Adrenal gland (tissue), 12 donors: ENCODE measurements around the gene FAM184B. TPM values are rescaled to one million over a fixed set of nuclear protein-coding genes. Genes with fewer than 3 reads are reported as not detected.
A peak's percentile ranks its signal among the peaks of the same experiment; 100 is the strongest.

Experiments used
- DNase-seq, 7 donors: peaks; one replicate each; pipeline ENCODE4 v3.0.0-alpha.2; 2019 to 2020
- H3K27ac ChIP-seq, 5 donors: fragments of 200-600 bp; sonication (generic) in 4 of 5; 1 replicate in 3 of 5; 2 replicates in 2 of 5; pipeline versions ENCODE4 v1.5.1 to v1.8.0; 2016 to 2020; ENCODE audit warnings: mild to moderate bottlenecking in 1 of 5
- H3K27me3 ChIP-seq: fragments of 200-600 bp; 2 replicates; pipeline ENCODE4 v1.8.0; 2021
- H3K36me3 ChIP-seq, 2 donors: fragments of 200-600 bp; replicated peaks in 1 of 2; 1 replicate in 1 of 2; 2 replicates in 1 of 2; pipeline versions ENCODE4 v1.5.1 to v1.8.0; 2018 to 2022
- H3K4me1 ChIP-seq, 2 donors: fragments of 200-600 bp; replicated peaks in 1 of 2; 1 replicate in 1 of 2; 2 replicates in 1 of 2; pipeline versions ENCODE4 v1.5.1 to v1.8.0; 2018 to 2021
- H3K4me3 ChIP-seq, 4 donors: fragments of 200-600 bp; sonication (generic) in 3 of 4; one replicate each; pipeline ENCODE4 v1.5.1; 2016 to 2018
- H3K9me3 ChIP-seq, 3 donors: fragments of 200-600 bp; sonication (generic) in 1 of 3; replicated peaks in 1 of 3; 1 replicate in 2 of 3; 2 replicates in 1 of 3; pipeline versions ENCODE4 v1.5.1 to v1.8.0; 2016 to 2021
- POLR2A ChIP-seq, 2 donors: fragments of 450-650 bp; IDR thresholded peaks; one replicate each; pipeline ENCODE4 v1.6.1; 2017; ENCODE audit warnings: antibody characterized with exemption in 2 of 2, mild to moderate bottlenecking in 2 of 2, moderate library complexity in 1 of 2
- WGBS, 4 donors: extraction: QIAGEN DNeasy Blood & Tissue Kit in 2 of 4; methylation state at CpG; one replicate each; pipeline versions ENCODE4 v1.1.5 to v1.1.7; 2013 to 2017; 5-methylcytosine and 5-hydroxymethylcytosine counted together
- intact Hi-C, 2 donors: fragments of 100-400 bp; cut with DNase I; formaldehyde crosslinking; loops; one replicate each; pipeline versions ENCODE4 v1.14.1 to v1.15.0; 2022 to 2023
- polyA plus RNA-seq, 3 donors: library from polyadenylated mRNA; stranded (reverse); fragments of 200-250 nt in 2 of 3; fragments of 350-450 nt in 1 of 3; fragmentation: Illumina TruSeq in 1 of 3; extraction: RNeasy Lipid Tissue Mini Kit (QIAGEN cat#74804) in 1 of 3; gene quantifications; one replicate each; pipeline ENCODE4 v1.2.3, GENCODE V29; 2013 to 2014
- total RNA-seq, 9 donors: library from RNA; depleted of rRNA in 4 of 9; stranded (reverse); fragments of >200 nt in 4 of 9; fragments of 120-200 nt in 1 of 9; fragmentation: NEBNext Ultra II Directional in 1 of 9; extraction: Animal tissue kit (Norgen Biotek cat#: 25700) in 1 of 9; gene quantifications; one replicate each; pipeline versions ENCODE4 v1.1.0 to v1.2.4, GENCODE V29; 2013 to 2023
- TF ChIP-seq, protein P1 (sequence below), 6 experiments: fragments of 450-650 bp in 4 of 6; fragments of 200-600 bp in 2 of 6; sonication (generic) in 1 of 6; IDR thresholded peaks; 1 replicate in 5 of 6; 2 replicates in 1 of 6; pipeline versions ENCODE4 v1.5.1 to v1.8.0; 2016 to 2021; ENCODE audit warnings: antibody characterized with exemption in 6 of 6, mild to moderate bottlenecking in 2 of 6, moderate library complexity in 1 of 6
- donor health status: healthy with polysubstance abuse.
- donor health status: Bipolar disorder and iron deficiency.
- donor health status: DM: yes; HTN: yes; CAD: no.
- donor health status: DM: no; HTN: no; CAD: no.
- donor health status: DM: no; HTN: no; CAD: no.
- donor health status: DM: yes; HTN: yes; CAD: no.

The FAM184B gene
- total and polyA plus RNA-seq, 12 donors: under 0.01 to 0.17 (median 0.08) TPM; not detected in 5

GRCh38 chr4:17787315-17787714 is 5.9 kb upstream of the FAM184B start:
- no peaks in the 10 kb centered on the region for H3K36me3 ChIP-seq
- TF ChIP-seq, protein P1, sequence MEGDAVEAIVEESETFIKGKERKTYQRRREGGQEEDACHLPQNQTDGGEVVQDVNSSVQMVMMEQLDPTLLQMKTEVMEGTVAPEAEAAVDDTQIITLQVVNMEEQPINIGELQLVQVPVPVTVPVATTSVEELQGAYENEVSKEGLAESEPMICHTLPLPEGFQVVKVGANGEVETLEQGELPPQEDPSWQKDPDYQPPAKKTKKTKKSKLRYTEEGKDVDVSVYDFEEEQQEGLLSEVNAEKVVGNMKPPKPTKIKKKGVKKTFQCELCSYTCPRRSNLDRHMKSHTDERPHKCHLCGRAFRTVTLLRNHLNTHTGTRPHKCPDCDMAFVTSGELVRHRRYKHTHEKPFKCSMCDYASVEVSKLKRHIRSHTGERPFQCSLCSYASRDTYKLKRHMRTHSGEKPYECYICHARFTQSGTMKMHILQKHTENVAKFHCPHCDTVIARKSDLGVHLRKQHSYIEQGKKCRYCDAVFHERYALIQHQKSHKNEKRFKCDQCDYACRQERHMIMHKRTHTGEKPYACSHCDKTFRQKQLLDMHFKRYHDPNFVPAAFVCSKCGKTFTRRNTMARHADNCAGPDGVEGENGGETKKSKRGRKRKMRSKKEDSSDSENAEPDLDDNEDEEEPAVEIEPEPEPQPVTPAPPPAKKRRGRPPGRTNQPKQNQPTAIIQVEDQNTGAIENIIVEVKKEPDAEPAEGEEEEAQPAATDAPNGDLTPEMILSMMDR (IDR thresholded peaks at IDR 0.05): no peak
- no peak for TF ChIP-seq POLR2A (IDR thresholded peaks at IDR 0.05)
- H3K4me1 ChIP-seq: no peaks in the 10 kb centered on the region
- no peaks in the 10 kb centered on the region for H3K27me3 ChIP-seq
- intact Hi-C loops: no loop called here
- DNase-seq: no peak
- WGBS, 4 donors: 78 to 91% (median 84%) methylated on average over 5 of the region's 5 CpGs
- H3K27ac ChIP-seq: no peak overlapping the region
- no peaks in the 10 kb centered on the region for H3K9me3 ChIP-seq
- no peak overlapping the region for H3K4me3 ChIP-seq

DNA sequence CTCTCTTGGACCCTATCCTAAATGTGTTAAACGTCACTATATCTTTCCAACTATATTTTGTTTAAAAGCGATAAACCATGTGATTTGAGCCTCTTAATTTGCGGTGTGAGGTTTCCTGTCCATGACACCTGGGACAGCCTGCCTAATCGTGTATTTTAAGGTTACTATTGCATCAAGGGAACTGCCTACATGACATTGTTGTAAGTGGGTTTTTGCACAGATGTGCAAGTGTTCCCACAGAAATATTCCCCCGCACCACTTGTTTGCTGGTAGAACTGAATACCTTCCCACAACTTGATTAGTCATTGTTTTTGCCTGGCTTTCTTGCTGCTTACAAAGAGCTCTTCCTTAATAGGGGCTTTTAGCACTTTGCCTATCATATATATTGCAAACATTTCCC is 5.1 kb upstream of the FAM184B start:
- no peak for DNase-seq
- no peak overlapping the region for H3K27ac ChIP-seq
- peaks cover 1 to 6% of the 10 kb centered on the region in 2 donors for H3K4me1 ChIP-seq
- H3K36me3 ChIP-seq: no peaks in the 10 kb centered on the region
- intact Hi-C loops: no loop called here
- H3K27me3 ChIP-seq: no peaks in the 10 kb centered on the region
- TF ChIP-seq POLR2A (IDR thresholded peaks at IDR 0.05): no peak
- TF ChIP-seq, protein P1 (IDR thresholded peaks at IDR 0.05): no peak
- 63 to 70% (median 67%) methylated on average over 5 of the region's 5 CpGs for WGBS, 4 donors
- no peak overlapping the region for H3K4me3 ChIP-seq
- H3K9me3 ChIP-seq: no peaks in the 10 kb centered on the region

GRCh38 chr4:17785858-17786257 is 4.4 kb upstream of the FAM184B start:
- H3K27me3 ChIP-seq: peaks cover 5% of the 10 kb centered on the region
- DNase-seq: no peak
- 68 to 79% (median 72%) methylated on average over 5 of the region's 5 CpGs for WGBS, 4 donors
- TF ChIP-seq, protein P1 (IDR thresholded peaks at IDR 0.05): no peak
- TF ChIP-seq POLR2A (IDR thresholded peaks at IDR 0.05): no peak
- intact Hi-C loops: no loop called here
- no peak overlapping the region for H3K4me3 ChIP-seq
- no peak overlapping the region for H3K27ac ChIP-seq
- peaks cover 8 to 13% of the 10 kb centered on the region in 2 donors for H3K4me1 ChIP-seq
- no peaks in the 10 kb centered on the region for H3K9me3 ChIP-seq
- no peaks in the 10 kb centered on the region for H3K36me3 ChIP-seq

DNA sequence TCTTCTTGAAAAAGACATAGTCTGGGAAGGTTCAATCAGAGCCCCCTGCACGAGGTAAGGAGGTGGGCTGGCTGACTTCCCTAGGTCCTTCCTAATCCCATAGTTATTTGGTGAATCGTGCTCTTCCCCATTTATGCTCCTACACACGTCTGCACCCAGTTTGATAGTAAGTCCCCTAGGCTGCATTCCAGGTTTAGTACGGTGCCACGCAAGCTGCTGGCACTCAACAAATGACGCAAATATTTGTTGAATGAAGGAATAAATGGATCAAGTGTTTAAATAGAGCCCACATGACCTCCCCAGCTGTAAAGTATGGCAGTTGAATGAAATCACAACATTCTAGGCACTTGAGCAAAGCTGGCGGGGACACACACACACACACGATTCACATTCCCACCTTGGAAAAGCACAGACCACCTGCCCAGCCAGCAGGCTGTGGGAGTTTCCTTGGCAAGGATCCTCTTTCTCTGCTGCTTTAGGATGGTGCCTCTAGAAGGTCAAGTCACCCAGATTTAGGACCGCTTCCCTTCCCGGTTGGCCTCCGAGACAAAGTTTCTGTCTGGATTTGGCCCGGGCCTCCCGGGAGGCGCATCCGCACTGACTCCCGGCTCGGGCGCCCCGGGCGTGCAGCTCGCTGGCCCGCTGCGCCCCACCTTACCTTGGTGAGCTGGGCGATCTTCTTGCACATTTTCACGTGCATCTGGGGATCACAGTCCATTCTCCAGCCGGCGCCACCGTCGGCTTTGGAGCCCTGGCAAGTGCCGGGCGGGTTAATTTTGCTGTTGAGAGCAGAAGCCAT is 721 bp downstream of the FAM184B start:
- intact Hi-C loops: no loop called here
- TF ChIP-seq, protein P1 (IDR thresholded peaks at IDR 0.05): no peak
- no peak for TF ChIP-seq POLR2A (IDR thresholded peaks at IDR 0.05)
- no peak for DNase-seq

More for the DNA sequence above, 721 bp downstream of the FAM184B start:
- Histone ChIP-seq H3K9me3 (no peaks in the 10 kb centered on the region), H3K36me3 (no peaks in the 10 kb centered on the region), H3K27me3 (peaks cover 13% of the 10 kb centered on the region), H3K4me1 (peaks cover 10 to 13% of the 10 kb centered on the region in 2 donors), H3K27ac (no peak overlapping the region), H3K4me3 (peak overlapping the region in 1 of 4 donors; percentile 47)
- 12 to 64% (median 34%) methylated on average over 8 to 31 of the region's 31 CpGs for WGBS, 4 donors
